ENCODE data around the gene KIRREL3. TPM values are rescaled to one million over a fixed set of nuclear protein-coding genes. Genes with fewer than 3 reads are reported as not detected.

KIRREL3 gene
- total and polyA plus RNA-seq, 9 of the 15 experiments (the other 6 are each of a cell fraction or from before 2014, with no cell fraction given), result 0.04 to 0.10 TPM; not detected in 7

GRCh38 chr11:127037596-127037995, 37.0 kb upstream of the KIRREL3 start:
- Histone ChIP-seq H3K27me3 (ENCODE audit: control insufficient read depth in 2 of 2, insufficient read depth in 2 of 2, low read length in 2 of 2) (no peaks in the 10 kb centered on the region), H3K4me2 (ENCODE audit: insufficient read depth, low read length) (no peak overlapping the region), H3K4me1 (replicated peaks in 1 of 2; ENCODE audit: control insufficient read depth in 2 of 2, insufficient read depth in 2 of 2, low read length in 2 of 2) (no peaks in the 10 kb centered on the region), H3K4me3 (no peak overlapping the region), H3K79me2 (ENCODE audit: control insufficient read depth, insufficient read depth, low read length) (no peaks in the 10 kb centered on the region), H3K9me1 (ENCODE audit: control insufficient read depth, insufficient read depth, low read length) (no peaks in the 10 kb centered on the region), H4K20me1 (replicated peaks; ENCODE audit: control insufficient read depth, insufficient read depth, low read length) (no peaks in the 10 kb centered on the region; the same call in 1 of the 2 replicates), H2AFZ (ENCODE audit: low read depth, low read length) (no peak overlapping the region), H3K9ac (ENCODE audit: insufficient read depth in 1 of 2, low read depth in 2 of 2, low read length in 2 of 2) (no peak overlapping the region), H3K9me3 (replicated peaks; ENCODE audit: control insufficient read depth, insufficient read depth, low read depth, low read length) (no peaks in the 10 kb centered on the region), H3K27ac (ENCODE audit: extremely low read depth, low read depth, low read length) (no peak overlapping the region), H3K36me3 (ENCODE audit: control insufficient read depth, insufficient read depth, low read length) (no peaks in the 10 kb centered on the region)
- in situ Hi-C loops (cut with MboI), result no loop called here
- WGBS (ENCODE audit: insufficient coverage, low coverage, missing lambda C conversion rate), result 0% methylated on average over 4 of the region's 4 CpGs
- no peak for FAIRE-seq
- ATAC-seq, result no peak
- DNase-seq (ENCODE audit: extremely low read depth in 1 of 4, low spot score in 3 of 4), result no peak
- TF ChIP-seq MLX (CRISPR knock-in tag; conservative IDR thresholded peaks at IDR 0.05), result no peak
- TF ChIP-seq LCOR (CRISPR knock-in tag; IDR thresholded peaks at IDR 0.05), result no peak
- TF ChIP-seq EP300 (IDR thresholded peaks at IDR 0.05; ENCODE audit: low read length), result no peak
- TF ChIP-seq RERE (CRISPR knock-in tag; IDR thresholded peaks at IDR 0.05; ENCODE audit: borderline replicate concordance), result no peak
- TF ChIP-seq TAL1 (IDR thresholded peaks at IDR 0.05), result no peak
- TF ChIP-seq USF2 (CRISPR knock-in tag; IDR thresholded peaks at IDR 0.05), result no peak
- TF ChIP-seq ZNF445 (CRISPR knock-in tag; IDR thresholded peaks at IDR 0.05; ENCODE audit: low read depth), result no peak
- TF ChIP-seq BRF2 (IDR thresholded peaks at IDR 0.05; ENCODE audit: borderline replicate concordance, insufficient read depth, insufficient read length), result no peak
- TF ChIP-seq ZC3H4 (CRISPR knock-in tag; IDR thresholded peaks at IDR 0.05; ENCODE audit: borderline replicate concordance), result no peak
- no peak for TF ChIP-seq CBX5 (IDR thresholded peaks at IDR 0.05; ENCODE audit: borderline replicate concordance, low read depth)
- TF ChIP-seq ZNF316 (IDR thresholded peaks at IDR 0.05), result no peak
- TF ChIP-seq ZNF174 (CRISPR knock-in tag; IDR thresholded peaks at IDR 0.05), result no peak
- intact Hi-C loops (cut with micrococcal nuclease), result no loop called here
- BruUV-seq (replicated peaks), result no TSS peak
- CTCF ChIA-PET (ENCODE audit: low intra/inter-chr PET ratio), result no interaction called here
- POLR2A ChIA-PET, result no interaction called here

Data from K562 (cell line).